Psoas muscle (tissue), 8 donors: Measurements from ENCODE around the gene LRRC8D. TPM values are rescaled to one million over a fixed set of nuclear protein-coding genes. Genes with fewer than 3 reads are reported as not detected.

ENCODE experiments used
- ATAC-seq, 4 donors: fragments of 200-7000 bp; cut with Tn5 transposase; one replicate each; pipeline ENCODE4 v1.9.1; 2020; ENCODE audit warnings: moderate library complexity in 3 of 4, mild to moderate bottlenecking in 2 of 4
- DNase-seq, 2 donors: peaks; one replicate each; pipeline ENCODE4 v3.0.0-alpha.2; 2020
- H3K27ac ChIP-seq: fragments of 200-600 bp; one replicate; pipeline ENCODE4 v1.8.0; 2022
- H3K27me3 ChIP-seq, 3 donors: fragments of 200-600 bp in 1 of 3; one replicate each; pipeline versions ENCODE4 v1.6.1 to v1.8.0; 2013 to 2022; ENCODE audit warnings: low read length in 2 of 3, mild to moderate bottlenecking in 2 of 3, moderate library complexity in 1 of 3; ENCODE audit not compliant: insufficient read depth in 3 of 3
- H3K36me3 ChIP-seq, 2 donors: fragments of 200-600 bp in 1 of 2; one replicate each; pipeline versions ENCODE4 v1.6.1 to v1.8.0; 2013 to 2022; ENCODE audit warnings: low read depth in 1 of 2, mild to moderate bottlenecking in 1 of 2, moderate library complexity in 1 of 2; ENCODE audit not compliant: insufficient read depth in 1 of 2
- H3K4me1 ChIP-seq: fragments of 200-600 bp; one replicate; pipeline ENCODE4 v1.8.0; 2022
- H3K4me3 ChIP-seq: fragments of 200-600 bp; one replicate; pipeline ENCODE4 v1.8.0; 2022; ENCODE audit warnings: mild to moderate bottlenecking
- H3K9me3 ChIP-seq: fragments of 200-600 bp; one replicate; pipeline ENCODE4 v1.8.0; 2022
- WGBS, 3 donors: extraction: QIAGEN DNeasy Blood & Tissue Kit; methylation state at CpG; one replicate each; pipeline versions ENCODE4 v1.1.6 to v1.1.7; 2013; 5-methylcytosine and 5-hydroxymethylcytosine counted together
- intact Hi-C, 2 donors: fragments of 100-400 bp; cut with DNase I; formaldehyde crosslinking; loops; one replicate each; pipeline versions ENCODE4 v1.11.0 to v1.14.2; 2022
- polyA plus RNA-seq, 3 donors: library from polyadenylated mRNA; stranded (reverse); fragments of 200-250 nt; gene quantifications; one replicate each; pipeline ENCODE4 v1.2.3, GENCODE V29; 2013
- total RNA-seq, 4 donors: library from RNA; stranded (reverse); fragmentation: NEBNext Ultra II Directional in 2 of 4; extraction: Animal tissue kit (Norgen Biotek cat#: 25700) in 2 of 4; gene quantifications; one replicate each; pipeline versions ENCODE4 v1.2.1 to v1.2.4, GENCODE V29; 2021 to 2023
- TF ChIP-seq, protein P1 (sequence below): fragments of 200-600 bp; IDR thresholded peaks from one replicate; pipeline ENCODE4 v1.8.0; 2022; ENCODE audit warnings: antibody characterized with exemption
- donor health status: healthy with polysubstance abuse.
- donor health status: DM: no; HTN: no; CAD: no; lungs with moderate emphysema.
- donor health status: Bipolar disorder and iron deficiency.
- donor health status: healthy.
- donor health status: DM: yes; HTN: yes; CAD: no.
- donor health status: DM: no; HTN: no; CAD: no.
- donor health status: DM: no; HTN: no; CAD: no.
- donor health status: DM: yes; HTN: yes; CAD: no.

LRRC8D gene
- total and polyA plus RNA-seq, 7 donors = 3.5 to 7.1 (median 5.6) TPM

DNA sequence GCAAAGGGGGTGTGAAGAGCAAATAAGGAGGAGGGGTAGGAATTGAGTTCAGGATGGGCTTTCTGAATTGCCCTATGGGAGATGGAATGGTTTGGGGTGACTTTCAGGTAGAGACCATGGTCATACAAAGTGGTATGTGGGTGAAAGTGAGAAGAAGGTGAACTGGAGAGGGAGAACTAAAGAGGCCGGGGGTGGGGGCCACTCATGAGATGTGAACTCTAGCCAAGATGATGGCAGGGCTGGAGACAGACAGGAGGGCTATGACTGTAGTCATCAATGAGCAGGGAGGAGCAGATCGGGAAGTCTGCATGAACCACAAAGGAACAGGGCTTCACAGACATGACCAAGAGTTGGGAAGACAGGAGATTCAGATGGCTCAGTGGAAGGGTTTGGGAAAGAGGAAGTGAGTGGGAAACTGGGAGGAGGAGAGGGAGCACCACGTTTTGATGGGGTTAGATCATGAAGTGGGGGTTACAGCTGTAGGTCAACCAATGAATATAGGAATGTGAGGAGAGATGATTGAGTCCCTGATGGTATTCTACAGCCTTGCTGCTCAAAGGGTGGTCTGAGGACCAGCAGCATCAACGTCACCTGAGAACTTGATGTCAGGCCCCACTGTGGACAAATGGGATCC lies 20.7 kb upstream of the LRRC8D start:
- intact Hi-C loops = loop anchor here in 1 of 2 donors (10.0 kb wide), 1 partner anchor 155 kb away; no protein-coding TSS in a partner anchor
- Histone ChIP-seq H3K4me1 (no peaks in the 10 kb centered on the region), H3K27me3 (no peaks in the 10 kb centered on the region), H3K36me3 (no peaks in the 10 kb centered on the region), H3K4me3 (no peak overlapping the region), H3K9me3 (no peaks in the 10 kb centered on the region), H3K27ac (no peak overlapping the region)
- DNase-seq (no peak), ATAC-seq (no peak)
- 80 to 86% (median 83%) methylated on average over 4 of the region's 4 CpGs for WGBS, 3 donors
- TF ChIP-seq, protein P1, sequence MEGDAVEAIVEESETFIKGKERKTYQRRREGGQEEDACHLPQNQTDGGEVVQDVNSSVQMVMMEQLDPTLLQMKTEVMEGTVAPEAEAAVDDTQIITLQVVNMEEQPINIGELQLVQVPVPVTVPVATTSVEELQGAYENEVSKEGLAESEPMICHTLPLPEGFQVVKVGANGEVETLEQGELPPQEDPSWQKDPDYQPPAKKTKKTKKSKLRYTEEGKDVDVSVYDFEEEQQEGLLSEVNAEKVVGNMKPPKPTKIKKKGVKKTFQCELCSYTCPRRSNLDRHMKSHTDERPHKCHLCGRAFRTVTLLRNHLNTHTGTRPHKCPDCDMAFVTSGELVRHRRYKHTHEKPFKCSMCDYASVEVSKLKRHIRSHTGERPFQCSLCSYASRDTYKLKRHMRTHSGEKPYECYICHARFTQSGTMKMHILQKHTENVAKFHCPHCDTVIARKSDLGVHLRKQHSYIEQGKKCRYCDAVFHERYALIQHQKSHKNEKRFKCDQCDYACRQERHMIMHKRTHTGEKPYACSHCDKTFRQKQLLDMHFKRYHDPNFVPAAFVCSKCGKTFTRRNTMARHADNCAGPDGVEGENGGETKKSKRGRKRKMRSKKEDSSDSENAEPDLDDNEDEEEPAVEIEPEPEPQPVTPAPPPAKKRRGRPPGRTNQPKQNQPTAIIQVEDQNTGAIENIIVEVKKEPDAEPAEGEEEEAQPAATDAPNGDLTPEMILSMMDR = no peak

DNA sequence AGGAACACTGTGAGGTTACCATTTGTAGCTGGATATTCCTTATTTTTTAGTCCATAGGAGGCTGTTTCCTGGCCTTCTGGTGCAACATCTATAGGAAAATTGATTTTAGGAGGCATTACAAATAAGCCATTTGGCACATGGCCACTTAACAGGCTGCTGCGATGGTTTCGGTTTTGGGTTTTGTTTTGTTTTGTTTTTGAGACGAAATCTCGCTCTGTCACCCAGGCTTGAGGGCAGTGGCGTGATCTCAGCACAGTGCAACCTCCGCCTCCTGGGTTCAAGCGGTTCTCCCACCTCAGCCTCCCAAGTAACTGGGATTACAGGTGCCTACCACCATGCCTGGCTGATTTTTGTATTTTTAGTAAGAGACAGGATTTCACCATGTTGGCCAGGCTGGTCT lies 20.1 kb upstream of the LRRC8D start:
- Histone ChIP-seq H3K9me3 (no peaks in the 10 kb centered on the region), H3K4me1 (no peaks in the 10 kb centered on the region), H3K4me3 (no peak overlapping the region), H3K27me3 (no peaks in the 10 kb centered on the region), H3K27ac (no peak overlapping the region), H3K36me3 (no peaks in the 10 kb centered on the region)
- TF ChIP-seq, protein P1 = no peak
- intact Hi-C loops = loop anchor here in 1 of 2 donors (10.0 kb wide), 1 partner anchor 154 kb away; no protein-coding TSS in a partner anchor
- ATAC-seq (no peak), DNase-seq (no peak)
- whole genome bisulfite sequencing, 3 donors = 74 to 90% (median 75%) methylated on average over 7 of the region's 7 CpGs

DNA sequence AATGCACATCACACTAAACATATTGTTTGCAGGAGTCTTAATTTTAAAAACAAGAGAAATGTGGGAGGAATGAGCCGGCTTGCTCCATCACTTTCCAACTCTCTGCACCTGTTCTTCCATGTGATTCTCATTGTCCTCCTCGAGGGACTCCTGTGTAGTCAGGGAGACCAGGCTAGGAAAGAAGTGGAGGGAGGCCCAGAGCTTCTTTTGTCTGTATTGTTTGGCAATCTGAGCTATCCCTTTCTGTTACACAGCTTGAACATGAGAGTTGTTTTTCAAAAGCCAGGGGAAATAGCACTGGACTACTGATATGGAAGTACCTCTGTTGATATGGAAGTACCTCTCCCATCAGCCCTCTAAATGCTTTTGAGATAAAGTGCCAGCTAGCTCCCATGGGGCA lies 18.8 kb upstream of the LRRC8D start:
- no peak for ATAC-seq
- no peaks in the 10 kb centered on the region for H3K36me3 ChIP-seq
- H3K27ac ChIP-seq = no peak overlapping the region
- TF ChIP-seq, protein P1 = no peak
- no peaks in the 10 kb centered on the region for H3K27me3 ChIP-seq
- 21 to 56% (median 35%) methylated on average over 2 of the region's 2 CpGs for WGBS, 3 donors
- no peaks in the 10 kb centered on the region for H3K9me3 ChIP-seq
- no peak overlapping the region for H3K4me3 ChIP-seq
- intact Hi-C loops = loop anchor here in 1 of 2 donors (10.0 kb wide), 1 partner anchor 153 kb away; no protein-coding TSS in a partner anchor
- no peaks in the 10 kb centered on the region for H3K4me1 ChIP-seq
- DNase-seq = no peak

DNA sequence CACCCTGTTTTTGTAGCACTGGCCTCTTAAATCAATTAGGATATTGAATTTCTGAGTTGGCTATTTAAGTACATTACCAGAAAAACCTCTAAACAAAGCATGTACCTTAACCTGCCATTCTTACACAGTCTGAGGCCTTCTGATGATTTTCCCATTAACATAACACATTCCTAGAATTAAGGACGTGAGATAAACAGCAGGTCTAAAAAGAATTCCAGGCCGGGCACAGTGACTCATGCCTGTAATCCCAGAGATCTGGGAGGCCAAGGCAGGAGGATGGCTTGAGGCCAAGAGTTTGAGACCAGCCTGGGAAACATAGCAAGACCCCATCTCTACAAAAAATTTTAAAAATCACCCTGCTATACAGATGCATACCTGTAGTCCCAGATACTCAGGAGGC lies 18.0 kb upstream of the LRRC8D start:
- TF ChIP-seq, protein P1 = no peak
- no peak overlapping the region for H3K4me3 ChIP-seq
- no peak overlapping the region for H3K27ac ChIP-seq
- no peaks in the 10 kb centered on the region for H3K4me1 ChIP-seq
- ATAC-seq (no peak), DNase-seq (no peak)
- H3K36me3 ChIP-seq = no peaks in the 10 kb centered on the region
- WGBS, 3 donors = 41 to 59% (median 50%) methylated on average over 2 of the region's 2 CpGs
- intact Hi-C loops = loop anchor here in 1 of 2 donors (10.0 kb wide), 1 partner anchor 152 kb away; no protein-coding TSS in a partner anchor
- no peaks in the 10 kb centered on the region for H3K9me3 ChIP-seq
- H3K27me3 ChIP-seq = no peaks in the 10 kb centered on the region
